GM12875 (cell line): ENCODE data around the gene STXBP4.

Experiments
- H3K4me3 ChIP-seq: one replicate; pipeline ENCODE4 v1.5.1; 2011; ENCODE audit warnings: low read depth, low read length, control low read depth
- TF ChIP-seq, protein P1 (sequence below): IDR thresholded peaks from 2 replicates; pipeline ENCODE4 v1.5.1; 2011; ENCODE audit warnings: low read depth, mild to moderate bottlenecking, control low read depth, inconsistent platforms, low read length, moderate library complexity, borderline replicate concordance; ENCODE audit not compliant: insufficient read depth

The STXBP4 gene, protein sequence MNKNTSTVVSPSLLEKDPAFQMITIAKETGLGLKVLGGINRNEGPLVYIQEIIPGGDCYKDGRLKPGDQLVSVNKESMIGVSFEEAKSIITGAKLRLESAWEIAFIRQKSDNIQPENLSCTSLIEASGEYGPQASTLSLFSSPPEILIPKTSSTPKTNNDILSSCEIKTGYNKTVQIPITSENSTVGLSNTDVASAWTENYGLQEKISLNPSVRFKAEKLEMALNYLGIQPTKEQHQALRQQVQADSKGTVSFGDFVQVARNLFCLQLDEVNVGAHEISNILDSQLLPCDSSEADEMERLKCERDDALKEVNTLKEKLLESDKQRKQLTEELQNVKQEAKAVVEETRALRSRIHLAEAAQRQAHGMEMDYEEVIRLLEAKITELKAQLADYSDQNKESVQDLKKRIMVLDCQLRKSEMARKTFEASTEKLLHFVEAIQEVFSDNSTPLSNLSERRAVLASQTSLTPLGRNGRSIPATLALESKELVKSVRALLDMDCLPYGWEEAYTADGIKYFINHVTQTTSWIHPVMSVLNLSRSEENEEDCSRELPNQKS

DNA sequence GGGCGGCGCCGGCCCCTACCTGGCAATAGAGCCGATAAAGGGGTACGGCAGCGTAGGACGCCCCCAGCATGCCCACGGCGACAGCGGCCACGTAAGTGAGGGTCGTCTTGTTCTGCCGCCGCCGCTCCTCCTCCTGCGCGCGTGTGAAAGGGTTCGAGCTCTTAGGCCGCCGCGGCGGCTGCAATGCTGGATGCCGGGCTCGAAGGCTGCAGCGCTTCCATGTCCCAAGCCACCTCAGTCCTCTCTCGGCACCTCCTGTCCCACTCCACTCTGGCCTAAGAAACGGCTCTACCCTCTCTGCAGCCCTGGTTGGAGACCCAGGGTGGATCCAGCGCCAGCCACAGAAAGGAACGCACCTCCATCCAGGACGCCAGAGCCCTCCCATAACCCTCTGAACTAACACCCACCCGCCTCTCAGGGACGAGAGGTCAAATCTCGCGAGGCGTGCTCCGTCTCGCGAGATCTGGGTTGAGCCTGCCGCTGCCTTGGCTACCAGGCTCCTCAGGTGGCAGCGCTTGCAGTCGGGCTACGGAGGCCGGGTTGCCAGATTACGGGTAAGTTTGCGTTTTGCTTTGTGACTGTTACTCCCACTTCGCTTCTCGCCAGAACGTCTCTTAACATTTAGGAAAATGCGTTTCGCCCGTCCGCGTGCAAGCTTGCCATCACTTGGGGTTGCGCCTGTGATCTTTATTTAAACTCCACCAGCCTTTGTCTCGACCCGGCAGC is at the start of gene STXBP4, which contains the start of gene COX11:
TSS of gene STXBP4 (plus strand) at position 504 of the 726 bp plus-strand sequence. CDS start 17,455 bp downstream, outside the sequence.
TSS of gene COX11 (minus strand) at position 393 of the 726 bp plus-strand sequence. CDS start at position 385, 8 bp downstream.
- peak within 1 kb of the TSS; percentile 92 for H3K4me3 ChIP-seq
- TF ChIP-seq, protein P1, sequence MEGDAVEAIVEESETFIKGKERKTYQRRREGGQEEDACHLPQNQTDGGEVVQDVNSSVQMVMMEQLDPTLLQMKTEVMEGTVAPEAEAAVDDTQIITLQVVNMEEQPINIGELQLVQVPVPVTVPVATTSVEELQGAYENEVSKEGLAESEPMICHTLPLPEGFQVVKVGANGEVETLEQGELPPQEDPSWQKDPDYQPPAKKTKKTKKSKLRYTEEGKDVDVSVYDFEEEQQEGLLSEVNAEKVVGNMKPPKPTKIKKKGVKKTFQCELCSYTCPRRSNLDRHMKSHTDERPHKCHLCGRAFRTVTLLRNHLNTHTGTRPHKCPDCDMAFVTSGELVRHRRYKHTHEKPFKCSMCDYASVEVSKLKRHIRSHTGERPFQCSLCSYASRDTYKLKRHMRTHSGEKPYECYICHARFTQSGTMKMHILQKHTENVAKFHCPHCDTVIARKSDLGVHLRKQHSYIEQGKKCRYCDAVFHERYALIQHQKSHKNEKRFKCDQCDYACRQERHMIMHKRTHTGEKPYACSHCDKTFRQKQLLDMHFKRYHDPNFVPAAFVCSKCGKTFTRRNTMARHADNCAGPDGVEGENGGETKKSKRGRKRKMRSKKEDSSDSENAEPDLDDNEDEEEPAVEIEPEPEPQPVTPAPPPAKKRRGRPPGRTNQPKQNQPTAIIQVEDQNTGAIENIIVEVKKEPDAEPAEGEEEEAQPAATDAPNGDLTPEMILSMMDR, result peak; percentile 50; the same call in 1 of the 2 replicates

DNA sequence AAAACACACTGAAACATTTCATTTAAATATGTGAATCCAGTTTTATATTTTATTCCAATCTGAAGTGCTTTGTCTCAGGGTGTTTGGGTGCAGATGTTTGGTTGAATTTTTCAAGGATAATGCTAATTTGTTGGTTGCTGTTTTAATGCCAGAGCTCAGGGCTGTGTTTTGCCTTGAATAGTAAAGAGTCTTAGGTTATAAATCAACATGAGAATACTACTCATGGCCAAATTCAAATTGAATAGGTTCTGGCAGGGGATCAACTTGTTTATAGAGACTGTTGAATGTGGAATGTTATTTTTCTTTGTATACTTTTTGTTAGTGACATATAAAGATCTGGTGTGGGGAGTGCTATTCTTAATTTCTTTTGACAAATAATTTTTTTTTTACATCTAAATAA is 49.1 kb upstream of the STXBP4 start:
- H3K4me3 ChIP-seq, result no peak overlapping the region
- TF ChIP-seq, protein P1, result no peak

DNA sequence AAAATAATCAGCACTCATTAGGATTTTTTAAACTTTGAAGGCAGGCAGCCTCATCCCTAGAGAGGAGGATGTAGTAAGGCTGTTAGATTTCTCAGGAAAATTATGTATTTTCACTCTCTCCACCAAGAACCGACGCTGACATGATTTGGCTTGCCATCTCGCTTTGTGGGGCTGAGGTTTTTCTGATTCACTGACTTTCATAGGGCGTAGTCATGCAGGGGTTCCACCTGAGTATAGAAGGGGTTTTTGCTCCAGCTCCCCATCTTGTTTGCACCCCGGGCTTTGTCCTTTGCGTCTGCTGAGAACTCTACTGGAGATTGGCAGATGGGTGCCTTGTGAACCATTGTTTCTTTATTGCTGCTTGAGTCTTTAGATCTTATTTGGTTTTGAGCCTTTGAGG is 47.7 kb upstream of the STXBP4 start:
- TF ChIP-seq, protein P1, result no peak

DNA sequence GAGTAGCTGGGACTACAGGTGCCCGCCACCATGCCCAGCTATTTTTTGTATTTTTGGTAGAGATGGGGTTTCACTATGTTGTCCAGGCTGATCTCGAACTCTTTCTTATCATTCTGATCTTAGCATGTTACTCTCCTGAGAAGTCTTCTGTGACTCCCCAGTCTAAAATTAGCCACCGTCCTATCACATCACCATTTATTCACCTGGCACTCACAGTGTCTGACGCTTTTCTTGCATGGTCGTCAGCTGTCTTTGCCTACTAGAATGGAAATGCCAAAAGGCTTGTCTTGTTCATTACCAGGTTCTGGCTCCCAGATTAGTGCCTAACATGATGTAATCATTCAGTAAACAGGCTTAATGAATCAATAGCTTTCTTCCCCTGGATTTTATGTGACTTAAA is 44.2 kb upstream of the STXBP4 start:
- no peak overlapping the region for H3K4me3 ChIP-seq
- TF ChIP-seq, protein P1, result no peak

More for the DNA sequence above, 47.7 kb upstream of the STXBP4 start:
- H3K4me3 ChIP-seq, result no peak overlapping the region

DNA sequence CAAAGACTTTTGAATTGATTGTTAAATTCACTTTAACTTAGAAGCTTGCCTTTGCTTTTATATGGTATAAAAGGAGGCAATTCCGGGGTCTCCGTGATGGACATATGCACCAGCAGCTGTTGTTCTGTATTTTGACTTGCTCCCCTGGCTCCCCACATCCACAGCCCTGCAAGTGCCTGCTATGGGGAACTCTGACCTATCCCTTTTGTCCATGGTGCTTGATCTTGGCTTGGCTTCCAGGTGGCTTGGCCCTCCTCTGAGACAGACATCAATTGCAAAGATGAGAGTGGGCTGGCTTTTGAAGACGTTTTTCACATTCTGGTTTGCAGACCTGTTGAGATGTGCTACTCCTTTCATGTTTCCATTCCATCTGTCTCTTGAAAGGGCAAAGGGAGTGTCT is 41.0 kb upstream of the STXBP4 start:
- TF ChIP-seq, protein P1, result no peak
- H3K4me3 ChIP-seq, result no peak overlapping the region

DNA sequence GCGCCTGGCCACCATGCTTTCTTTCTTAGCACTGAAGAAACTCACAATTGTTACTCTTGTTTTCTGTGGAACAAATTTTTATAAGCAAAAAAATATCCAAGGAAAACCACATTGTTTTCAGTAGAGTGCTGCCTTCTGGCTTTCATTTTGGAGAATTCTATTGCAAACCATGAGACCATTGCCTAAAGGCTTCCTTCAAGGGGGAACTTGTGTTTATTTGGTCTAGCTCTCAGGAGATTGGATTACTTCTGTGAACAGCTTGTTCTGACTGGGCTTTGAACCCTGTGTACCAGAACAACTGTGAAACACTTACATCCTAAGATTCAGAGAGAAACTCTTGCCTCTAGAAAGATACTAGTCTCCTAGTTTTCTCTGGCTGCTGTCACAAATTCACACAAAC is 35.9 kb upstream of the STXBP4 start:
- TF ChIP-seq, protein P1, result no peak
- no peak overlapping the region for H3K4me3 ChIP-seq
